SK-N-SH treated with all-trans-retinoic acid at 6 μM for 48 hours (cell line): Measurements from ENCODE around the gene ARHGEF1.
"Not testable (repeated sequence)": the region's sequence is repeated elsewhere in the genome, so short reads cannot be mapped to it uniquely, and the experiment has no call there.

Experiments
- ATAC-seq: fragments of 200-7000 bp; cut with Tn5 transposase; 3 replicates; pipeline ENCODE4 v1.9.1; 2020; ENCODE audit warnings: mild to moderate bottlenecking, moderate library complexity
- ARNTL ChIP-seq: fragments of 450-650 bp; formaldehyde crosslinking; IDR thresholded peaks from 2 replicates; pipeline ENCODE4 v1.5.0; 2020; ENCODE audit warnings: low read depth, mild to moderate bottlenecking, moderate library complexity, borderline replicate concordance
- BACH2 ChIP-seq: fragments of 250-450 bp; sonication (Bioruptor Pico); IDR thresholded peaks from 2 replicates; pipeline ENCODE4 v1.9.0; 2021; ENCODE audit warnings: mild to moderate bottlenecking, borderline replicate concordance
- CREB5 ChIP-seq: fragments of 250-450 bp; sonication (Bioruptor Pico); IDR thresholded peaks from 2 replicates; pipeline ENCODE4 v1.5.1; 2020; ENCODE audit warnings: low read depth, mild to moderate bottlenecking, moderate library complexity
- CSDC2 ChIP-seq: fragments of 250-450 bp; sonication (Bioruptor Pico); IDR thresholded peaks from 2 replicates; pipeline ENCODE4 v1.5.0; 2020; ENCODE audit warnings: mild to moderate bottlenecking, moderate library complexity
- CSRNP3 ChIP-seq: fragments of 250-450 bp; sonication (Bioruptor Pico); IDR thresholded peaks from 2 replicates; pipeline ENCODE4 v1.5.1; 2021; ENCODE audit warnings: mild to moderate bottlenecking, moderate library complexity
- ESRRG ChIP-seq: fragments of 250-450 bp; sonication (Bioruptor Pico); IDR thresholded peaks from 2 replicates; pipeline ENCODE4 v1.6.1; 2021; ENCODE audit warnings: mild to moderate bottlenecking
- GLIS3 ChIP-seq: fragments of 250-450 bp; sonication (Bioruptor Pico); IDR thresholded peaks from 2 replicates; pipeline ENCODE4 v1.5.0; 2020; ENCODE audit warnings: mild to moderate bottlenecking, moderate library complexity
- ISL1 ChIP-seq: fragments of 250-450 bp; sonication (Bioruptor Pico); IDR thresholded peaks from 2 replicates; pipeline ENCODE4 v2.1.2; 2022; ENCODE audit warnings: mild to moderate bottlenecking, moderate library complexity
- OSR1 ChIP-seq: fragments of 250-450 bp; sonication (Bioruptor Pico); IDR thresholded peaks from 2 replicates; pipeline ENCODE4 v1.8.0; 2022; ENCODE audit warnings: moderate library complexity, mild to moderate bottlenecking, inconsistent platforms
- PATZ1 ChIP-seq: fragments of 250-450 bp; sonication (Bioruptor Pico); IDR thresholded peaks from 2 replicates; pipeline ENCODE4 v1.8.0; 2020; ENCODE audit warnings: mild to moderate bottlenecking, moderate library complexity, borderline replicate concordance
- PPARA ChIP-seq: fragments of 250-450 bp; sonication (Bioruptor Pico); IDR thresholded peaks from 2 replicates; pipeline ENCODE4 v1.5.0; 2020; ENCODE audit warnings: mild to moderate bottlenecking, borderline replicate concordance
- RARB ChIP-seq: fragments of 250-450 bp; sonication (Bioruptor Pico); IDR thresholded peaks from 2 replicates; pipeline ENCODE4 v1.8.0; 2021; ENCODE audit warnings: mild to moderate bottlenecking, moderate library complexity
- SNAI2 ChIP-seq: fragments of 250-450 bp; sonication (Bioruptor Pico); IDR thresholded peaks from 2 replicates; pipeline ENCODE4 v1.5.0; 2020; ENCODE audit warnings: mild to moderate bottlenecking, moderate library complexity
- TCF4 ChIP-seq: fragments of 250-450 bp; sonication (Bioruptor Pico); IDR thresholded peaks from 2 replicates; pipeline ENCODE4 v1.8.0; 2021; ENCODE audit warnings: mild to moderate bottlenecking, moderate library complexity, borderline replicate concordance
- TOX ChIP-seq: fragments of 250-450 bp; sonication (Bioruptor Pico); IDR thresholded peaks from 2 replicates; pipeline ENCODE4 v1.8.0; 2021; ENCODE audit warnings: mild to moderate bottlenecking, moderate library complexity, borderline replicate concordance
- TSHZ2 ChIP-seq: fragments of 250-450 bp; sonication (Bioruptor Pico); IDR thresholded peaks from 2 replicates; pipeline ENCODE4 v1.5.0; 2020; ENCODE audit warnings: mild to moderate bottlenecking, moderate library complexity
- ZC3H10 ChIP-seq: fragments of 250-450 bp; sonication (Bioruptor Pico); IDR thresholded peaks from 2 replicates; pipeline ENCODE4 v1.5.1; 2021; ENCODE audit warnings: mild to moderate bottlenecking, moderate library complexity
- ZFP3 ChIP-seq: fragments of 250-450 bp; sonication (Bioruptor Pico); IDR thresholded peaks from 2 replicates; pipeline ENCODE4 v1.5.0; 2020; ENCODE audit warnings: mild to moderate bottlenecking, moderate library complexity
- ZFP30 ChIP-seq: fragments of 450-650 bp; formaldehyde crosslinking; IDR thresholded peaks from 2 replicates; pipeline ENCODE4 v1.5.0; 2022; ENCODE audit warnings: mild to moderate bottlenecking, moderate library complexity
- ZNF565 ChIP-seq: fragments of 450-650 bp; formaldehyde crosslinking; conservative IDR thresholded peaks from 2 replicates; pipeline ENCODE4 v1.5.0; 2020; ENCODE audit warnings: low read depth, mild to moderate bottlenecking, moderate library complexity
- ZNF70 ChIP-seq: fragments of 450-650 bp; formaldehyde crosslinking; IDR thresholded peaks from 2 replicates; pipeline ENCODE4 v1.5.0; 2020; ENCODE audit warnings: mild to moderate bottlenecking, moderate library complexity
- ZNF8 ChIP-seq: fragments of 450-650 bp; formaldehyde crosslinking; IDR thresholded peaks from 2 replicates; pipeline ENCODE4 v1.5.0; 2020; ENCODE audit warnings: mild to moderate bottlenecking, moderate library complexity
- TF ChIP-seq, protein P1 (sequence below): fragments of 250-450 bp; sonication (Bioruptor Pico); IDR thresholded peaks from 2 replicates; pipeline ENCODE4 v1.8.0; 2021; ENCODE audit warnings: low read depth, mild to moderate bottlenecking, moderate library complexity, borderline replicate concordance

ARHGEF1 gene

DNA sequence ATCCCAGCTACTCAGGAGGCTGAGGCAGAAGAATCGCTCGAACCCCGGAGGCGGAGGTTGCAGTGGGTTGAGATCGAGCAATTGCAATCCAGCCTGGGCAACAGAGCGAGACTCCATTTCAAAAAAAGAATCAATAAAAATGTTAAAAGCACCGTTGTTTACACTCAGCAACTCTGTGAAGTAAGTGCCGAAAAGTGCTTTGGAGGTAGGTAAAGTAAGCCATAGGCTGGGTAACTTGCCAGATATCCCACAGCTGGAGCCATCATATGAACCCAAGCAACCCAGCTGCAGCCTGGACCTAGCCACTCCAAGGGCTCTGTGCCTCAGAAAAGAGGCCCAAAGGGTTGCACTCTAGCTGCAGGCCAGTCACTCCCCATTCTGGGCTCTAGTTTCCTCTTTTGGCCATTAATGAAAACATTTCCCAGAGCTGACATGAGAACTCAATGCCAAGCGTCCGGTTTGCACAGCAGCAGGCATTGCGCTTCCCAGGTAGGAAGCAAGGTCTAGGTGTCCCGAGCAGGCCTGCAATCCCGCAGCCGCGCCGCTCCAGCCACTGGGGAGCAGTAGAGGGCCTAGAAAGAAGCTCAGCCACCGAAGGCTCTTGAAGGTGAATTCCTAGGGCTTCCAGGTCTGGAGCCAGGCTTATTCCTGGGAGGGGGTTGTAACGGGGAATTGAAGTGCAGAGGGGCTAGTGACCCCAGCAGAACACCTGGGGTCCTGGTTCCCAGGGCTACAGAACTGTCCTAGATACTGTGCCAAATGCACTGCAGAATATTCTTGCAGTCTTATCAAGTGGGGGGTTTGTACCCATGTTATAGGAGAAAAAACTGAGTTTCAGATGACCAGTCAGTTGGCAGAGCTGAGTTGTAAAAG, 10.0 kb upstream of the ARHGEF1 start:
- TF ChIP-seq ZNF565 (CRISPR knock-in tag) (no peak), BACH2 (CRISPR knock-in tag) (no peak), ISL1 (CRISPR knock-in tag) (no peak), GLIS3 (CRISPR knock-in tag) (peak; percentile 58), ZNF8 (CRISPR knock-in tag) (no peak), ZNF70 (no peak), TCF4 (no peak), CSDC2 (CRISPR knock-in tag) (no peak), ARNTL (no peak), RARB (no peak), SNAI2 (no peak), CREB5 (CRISPR knock-in tag) (no peak), TSHZ2 (CRISPR knock-in tag) (no peak), PPARA (no peak), ZFP3 (CRISPR knock-in tag) (no peak), OSR1 (CRISPR knock-in tag) (no peak), ESRRG (no peak), PATZ1 (CRISPR knock-in tag) (peak; percentile 68; the same call in 1 of the 2 replicates), CSRNP3 (CRISPR knock-in tag) (no peak; the same call in 1 of the 2 replicates), TOX (CRISPR knock-in tag) (peak; percentile 34; the same call in 1 of the 2 replicates), ZFP30 (no peak), ZC3H10 (CRISPR knock-in tag) (no peak; the same call in 1 of the 2 replicates)
- TF ChIP-seq, protein P1, sequence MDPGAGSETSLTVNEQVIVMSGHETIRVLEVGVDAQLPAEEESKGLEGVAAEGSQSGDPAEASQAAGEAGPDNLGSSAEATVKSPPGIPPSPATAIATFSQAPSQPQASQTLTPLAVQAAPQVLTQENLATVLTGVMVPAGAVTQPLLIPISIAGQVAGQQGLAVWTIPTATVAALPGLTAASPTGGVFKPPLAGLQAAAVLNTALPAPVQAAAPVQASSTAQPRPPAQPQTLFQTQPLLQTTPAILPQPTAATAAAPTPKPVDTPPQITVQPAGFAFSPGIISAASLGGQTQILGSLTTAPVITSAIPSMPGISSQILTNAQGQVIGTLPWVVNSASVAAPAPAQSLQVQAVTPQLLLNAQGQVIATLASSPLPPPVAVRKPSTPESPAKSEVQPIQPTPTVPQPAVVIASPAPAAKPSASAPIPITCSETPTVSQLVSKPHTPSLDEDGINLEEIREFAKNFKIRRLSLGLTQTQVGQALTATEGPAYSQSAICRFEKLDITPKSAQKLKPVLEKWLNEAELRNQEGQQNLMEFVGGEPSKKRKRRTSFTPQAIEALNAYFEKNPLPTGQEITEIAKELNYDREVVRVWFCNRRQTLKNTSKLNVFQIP (CRISPR knock-in tag), result no peak
- ATAC-seq, result peak; percentile 79

DNA sequence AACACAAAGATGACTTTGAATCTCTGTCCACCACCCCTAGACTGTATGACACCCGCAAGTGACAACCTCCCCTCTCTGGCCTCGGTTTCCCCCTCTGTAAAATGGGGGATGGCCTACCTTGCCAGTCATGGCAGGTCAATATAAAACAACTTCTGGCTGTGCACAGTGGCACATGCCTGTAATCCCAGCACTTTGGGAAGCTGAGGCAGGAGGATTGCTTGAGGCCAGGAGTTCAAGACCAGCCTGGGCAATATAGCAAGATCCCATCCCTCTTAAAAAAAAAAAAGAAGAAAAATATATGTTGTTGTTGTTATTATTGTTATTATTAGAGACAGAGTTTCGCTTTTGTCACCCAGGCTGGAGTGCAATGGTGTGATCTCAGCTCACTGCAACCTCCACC, 7.0 kb upstream of the ARHGEF1 start:
- ATAC-seq, result not testable (repeated sequence)
